Erythroblast (primary cell): ENCODE results near the gene IFT122.

Source experiments
- GATA1 ChIP-seq: IDR thresholded peaks from 2 replicates; pipeline ENCODE4 v1.6.1; 2011; ENCODE audit warnings: low read depth, mild to moderate bottlenecking, control low read depth, low read length, moderate library complexity
- POLR2A ChIP-seq: IDR thresholded peaks from 2 replicates; pipeline ENCODE4 v1.6.1; 2011; ENCODE audit warnings: mild to moderate bottlenecking, low read length

- TF ChIP-seq POLR2A (no peak), GATA1 (no peak)
These were observed 35.9 kb upstream of the IFT122 start for GRCh38 chr3:129404130-129404529.
